ENCODE measurements around the gene SEC24D.

Gene SEC24D

DNA sequence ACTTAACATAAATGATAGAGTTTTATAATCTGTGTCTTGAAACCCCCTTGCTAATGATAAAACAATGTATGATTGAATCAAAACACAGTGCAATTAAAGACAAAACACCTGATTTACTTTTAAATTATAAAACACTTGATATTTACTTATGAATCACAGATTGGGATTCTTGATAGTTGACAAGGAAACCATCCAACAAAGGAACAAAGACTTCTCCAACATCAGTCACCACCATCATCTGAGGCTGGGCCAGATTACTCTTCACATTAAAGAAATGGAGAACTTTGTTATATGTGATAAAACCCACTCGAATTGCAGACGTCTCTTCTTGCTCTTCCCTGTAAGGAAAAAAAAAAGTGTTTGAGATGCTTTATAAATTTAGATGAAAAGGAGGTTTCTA is 83.4 kb downstream of the SEC24D start:
- DNase-seq (ENCODE audit: low read depth in 2 of 2): no peak

DNA sequence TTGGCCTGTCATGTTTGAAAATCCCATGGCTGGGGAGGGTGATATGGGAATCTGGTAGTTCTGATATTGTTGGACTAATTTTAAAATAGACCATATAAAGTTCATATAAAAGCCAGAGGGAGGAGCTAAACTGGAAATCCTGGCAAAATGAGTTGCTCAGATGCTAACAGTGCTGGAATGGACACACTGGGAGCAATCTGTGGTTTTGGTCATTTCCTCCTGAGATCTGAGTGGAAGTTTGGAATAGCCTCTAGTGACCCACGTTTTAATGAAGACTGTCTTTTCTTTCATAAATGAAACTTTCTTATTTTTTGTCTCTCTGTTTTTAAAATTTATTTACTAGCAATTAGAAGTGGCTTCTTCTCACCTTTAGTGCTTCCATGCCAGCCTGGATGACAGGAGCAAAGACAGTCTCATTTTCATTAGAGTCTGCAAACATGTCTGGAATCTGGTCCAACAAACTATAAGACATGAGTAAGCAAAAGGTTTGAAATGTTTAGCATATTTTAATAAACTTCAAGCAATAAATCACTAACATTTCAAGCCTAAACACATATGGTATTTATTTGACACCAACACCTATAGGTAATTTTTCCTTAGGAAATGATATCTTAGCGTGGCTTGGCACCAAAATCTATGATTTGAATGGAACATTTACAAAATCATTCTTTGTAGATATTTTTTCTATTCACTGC is 84.2 kb downstream of the SEC24D start:
- DNase-seq (ENCODE audit: low read depth in 2 of 2): no peak

DNA sequence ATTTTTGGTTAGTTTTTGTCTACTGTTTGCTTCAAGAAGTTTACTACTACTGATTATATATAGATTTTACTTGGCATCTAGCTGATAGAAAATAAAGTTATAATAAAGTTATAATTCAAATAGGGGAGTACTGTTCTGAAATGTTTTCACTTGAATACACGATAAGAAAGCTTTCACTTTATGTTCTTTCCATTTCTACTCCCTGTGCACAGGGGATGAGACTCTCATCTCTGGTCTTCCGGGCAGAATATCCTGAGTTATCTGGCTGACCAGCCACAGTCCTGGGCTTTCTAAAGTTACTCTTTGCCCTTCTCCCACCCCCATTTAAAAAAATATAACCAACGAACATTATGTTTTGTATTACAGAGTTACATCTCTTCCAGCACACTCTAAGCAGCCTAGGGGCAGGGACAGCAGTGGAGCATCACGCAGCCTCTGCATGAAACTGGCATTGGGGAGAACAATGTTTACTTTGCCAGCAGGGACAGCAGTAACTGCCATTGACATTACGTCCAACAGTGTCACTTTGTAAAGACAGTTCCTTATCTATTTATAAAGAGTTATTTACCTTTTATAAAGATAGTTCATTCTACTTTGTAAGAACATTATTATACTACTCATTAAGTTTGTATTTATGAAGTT is 86.5 kb downstream of the SEC24D start:
- no peak for DNase-seq (ENCODE audit: low read depth in 2 of 2)

DNA sequence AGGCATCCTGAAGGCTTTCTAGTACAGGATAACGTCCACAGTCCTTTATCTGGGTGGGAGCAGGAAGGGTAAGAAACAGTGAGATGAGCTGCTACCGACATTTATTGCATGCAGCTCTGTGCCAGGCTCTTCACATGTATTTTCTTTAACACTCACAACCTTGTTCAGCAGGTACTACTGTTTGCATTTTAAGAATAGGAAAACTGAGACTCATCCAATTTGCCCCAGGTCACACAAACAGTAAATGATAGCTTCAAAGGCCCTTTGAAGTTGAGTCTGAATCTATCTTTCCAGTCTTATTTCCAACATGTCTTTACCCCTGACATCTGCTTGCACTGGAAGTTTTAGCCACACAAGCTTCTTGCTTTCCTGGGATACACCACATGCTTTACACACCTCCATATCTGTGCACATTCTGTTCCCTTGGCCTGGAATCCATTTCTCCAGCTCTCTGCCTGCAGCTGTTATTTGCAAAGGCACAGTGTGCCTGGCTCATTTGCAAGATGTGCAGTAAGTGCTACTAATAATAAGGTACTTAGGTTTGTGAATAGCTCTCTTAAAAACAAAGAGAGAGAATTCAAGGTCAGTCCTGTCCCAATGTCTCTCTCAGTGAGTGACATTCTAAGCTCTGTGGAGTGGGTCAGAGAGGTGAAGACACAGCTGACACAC is 89.5 kb downstream of the SEC24D start:
- no peak for DNase-seq (ENCODE audit: low read depth in 2 of 2)

DNA sequence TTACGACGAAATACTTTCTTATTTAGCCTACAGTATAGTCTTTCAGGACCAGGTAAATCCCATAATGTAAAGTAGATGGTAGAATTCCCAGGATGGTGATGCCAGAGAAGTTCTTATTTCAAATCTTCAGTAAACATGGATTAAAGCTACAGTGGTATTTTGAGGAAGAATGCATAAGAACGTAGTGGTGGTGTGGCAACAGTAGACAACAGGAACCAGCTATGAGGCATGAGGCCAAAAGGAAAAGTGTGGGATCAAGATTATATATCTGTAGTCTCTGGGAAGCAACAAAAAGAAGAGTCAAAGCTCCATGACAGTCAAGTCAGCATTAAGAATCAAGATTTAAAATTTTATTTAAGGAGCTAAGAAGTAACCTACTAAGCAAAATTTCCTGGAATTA is 90.6 kb downstream of the SEC24D start:
- no peak for DNase-seq (ENCODE audit: low read depth in 2 of 2)

DNA sequence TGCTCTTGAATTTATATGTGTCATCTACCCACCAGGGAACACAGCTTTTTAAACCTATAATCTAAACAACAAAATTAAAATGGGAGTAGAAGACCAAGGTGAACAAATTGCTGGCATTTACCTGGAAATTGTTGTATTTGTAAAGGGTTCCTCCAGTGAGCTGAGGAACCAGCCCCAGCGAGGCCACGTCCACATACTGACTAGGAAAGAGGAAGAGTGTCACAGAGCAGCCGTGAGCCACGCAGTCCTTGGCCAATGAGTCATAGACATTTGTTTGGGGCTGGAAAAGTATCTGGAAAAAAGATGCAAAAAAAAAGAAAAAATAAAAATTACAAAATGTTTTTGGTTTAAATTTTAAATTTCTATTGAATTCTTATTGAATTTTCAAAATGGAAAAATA is 92.1 kb downstream of the SEC24D start:
- DNase-seq (ENCODE audit: low read depth in 2 of 2): no peak

DNA sequence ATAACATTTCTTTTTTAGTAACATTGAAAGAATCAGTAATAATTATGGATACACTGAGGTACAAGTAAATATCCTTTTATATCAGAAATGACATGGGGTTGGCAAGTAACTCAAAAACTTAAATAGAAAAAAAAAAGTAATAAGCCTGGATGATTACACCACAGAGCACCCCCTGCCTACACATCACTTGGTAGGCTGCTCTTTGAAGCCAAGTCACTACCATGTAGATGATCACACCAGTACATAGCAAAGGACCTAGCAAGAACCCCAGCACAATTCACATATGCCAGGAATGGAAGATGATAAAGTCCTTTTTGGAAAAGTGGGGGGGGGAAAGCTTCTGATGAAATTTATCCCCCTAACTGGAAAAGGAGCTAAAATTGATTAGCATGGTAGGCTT is 93.9 kb downstream of the SEC24D start:
- DNase-seq (ENCODE audit: low read depth in 2 of 2): no peak

DNA sequence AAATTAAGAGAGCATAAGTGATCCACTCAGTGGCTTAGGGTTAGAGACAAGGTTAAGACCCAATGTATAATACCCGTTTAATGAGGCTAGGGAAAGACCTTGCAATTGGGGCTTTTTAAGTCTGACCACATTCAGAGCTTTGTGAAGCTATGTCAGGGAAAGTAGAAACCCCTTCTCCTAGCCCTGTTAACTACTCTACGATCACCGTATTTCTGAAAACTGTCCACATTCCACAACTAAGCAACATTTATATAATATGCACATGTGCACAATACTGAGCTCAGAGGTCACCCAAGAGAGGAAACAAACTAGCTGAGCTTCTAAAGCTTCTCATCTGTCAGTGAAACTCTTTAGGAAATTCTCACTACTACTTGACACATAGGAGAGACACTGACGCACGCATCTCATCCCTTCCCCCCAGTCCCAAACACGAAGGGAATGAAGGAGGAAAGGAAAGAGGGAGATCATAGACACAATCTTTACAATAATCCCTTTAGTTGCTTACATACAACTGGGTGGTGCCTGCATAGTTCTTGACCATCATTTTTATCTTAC is 94.5 kb downstream of the SEC24D start:
- DNase-seq (ENCODE audit: low read depth in 2 of 2): no peak

DNA sequence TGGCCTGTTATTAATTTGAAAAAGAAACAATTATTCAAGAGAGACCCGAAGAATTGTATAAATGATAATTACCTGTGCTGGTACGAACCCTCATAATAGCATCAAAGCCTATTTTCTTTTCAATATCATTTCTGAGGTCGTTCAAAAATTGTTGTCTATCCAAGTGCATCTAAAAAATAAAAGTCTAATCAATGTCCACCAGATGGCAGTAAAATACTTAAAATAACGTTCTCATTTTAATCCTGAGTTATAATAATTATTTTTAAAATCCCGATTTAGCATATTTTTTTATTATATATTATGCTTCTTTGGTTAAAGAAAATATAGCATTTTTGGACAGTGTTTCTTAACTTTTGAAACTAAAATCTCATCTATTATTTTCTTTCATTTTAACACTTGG is 95.1 kb downstream of the SEC24D start:
- no peak for DNase-seq (ENCODE audit: low read depth in 2 of 2)

DNA sequence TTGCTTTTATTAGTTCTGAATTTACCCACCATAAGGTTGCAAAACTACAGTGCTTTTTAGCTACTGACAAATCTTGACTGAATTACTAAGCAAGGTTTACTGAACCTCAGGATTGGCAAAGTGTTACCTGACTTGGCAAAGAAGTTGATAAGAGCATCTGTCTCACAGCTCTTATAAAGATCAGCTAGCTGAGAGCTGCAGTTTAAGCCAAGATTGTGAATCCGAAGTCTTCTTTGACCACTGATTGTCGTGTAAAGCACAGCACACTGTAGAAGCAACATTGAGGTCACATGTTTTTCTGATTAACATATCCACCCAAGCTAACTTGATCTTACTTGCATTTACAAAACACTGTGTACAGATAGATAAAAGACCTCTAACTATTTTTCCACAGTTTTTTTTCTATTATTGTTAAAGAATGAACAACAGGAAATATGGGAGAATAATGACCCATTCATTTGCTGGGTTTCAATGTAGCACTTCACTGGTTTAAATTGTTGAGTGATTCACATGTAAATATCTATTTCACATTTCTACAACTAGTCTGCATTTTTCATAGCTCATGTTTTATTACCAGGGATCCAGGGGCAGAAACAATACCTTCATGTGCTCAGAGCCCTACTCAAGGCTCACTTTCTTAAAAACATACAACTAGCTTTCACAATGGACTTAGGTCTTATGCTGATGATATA is 96.8 kb downstream of the SEC24D start:
- no peak for DNase-seq (ENCODE audit: low read depth in 2 of 2)

DNA sequence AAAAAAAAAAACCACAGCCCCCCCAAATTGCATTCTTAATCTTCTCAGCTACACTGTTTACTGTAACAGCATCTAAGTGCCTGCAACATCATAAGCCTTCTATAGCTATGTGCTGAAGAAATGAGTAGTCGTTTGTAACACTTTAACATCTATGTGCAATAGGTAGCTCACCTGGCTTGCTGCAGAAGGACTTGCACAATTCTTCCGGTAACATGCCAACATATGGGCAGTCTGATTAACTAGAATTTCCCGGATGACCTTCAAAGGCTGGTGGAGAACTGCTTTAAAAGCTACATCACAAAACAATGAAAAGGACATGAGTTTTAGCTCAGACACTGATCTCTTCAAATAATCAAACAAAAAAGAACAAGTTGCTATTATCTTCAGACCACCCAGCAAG is 97.8 kb downstream of the SEC24D start:
- DNase-seq (ENCODE audit: low read depth in 2 of 2): no peak

DNA sequence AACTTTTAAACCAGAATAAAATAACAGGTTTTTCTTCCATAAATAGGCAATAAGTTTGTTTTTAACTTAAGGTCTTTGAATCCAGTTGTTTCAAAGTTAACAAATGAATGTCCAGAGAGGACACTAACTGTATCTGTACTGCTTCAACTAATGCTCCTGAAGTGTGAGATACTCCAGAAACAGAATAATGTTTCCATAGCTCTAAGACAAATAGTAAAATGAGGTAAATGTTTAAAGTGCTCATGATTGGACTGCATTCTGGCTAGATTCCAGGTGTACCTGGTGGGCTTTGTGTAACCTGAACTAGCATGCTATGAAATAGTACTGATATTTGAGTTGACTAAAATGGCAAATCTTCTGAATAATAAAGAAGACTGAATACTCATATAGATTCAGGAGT is 99.0 kb downstream of the SEC24D start:
- no peak for DNase-seq (ENCODE audit: low read depth in 2 of 2)

DNA sequence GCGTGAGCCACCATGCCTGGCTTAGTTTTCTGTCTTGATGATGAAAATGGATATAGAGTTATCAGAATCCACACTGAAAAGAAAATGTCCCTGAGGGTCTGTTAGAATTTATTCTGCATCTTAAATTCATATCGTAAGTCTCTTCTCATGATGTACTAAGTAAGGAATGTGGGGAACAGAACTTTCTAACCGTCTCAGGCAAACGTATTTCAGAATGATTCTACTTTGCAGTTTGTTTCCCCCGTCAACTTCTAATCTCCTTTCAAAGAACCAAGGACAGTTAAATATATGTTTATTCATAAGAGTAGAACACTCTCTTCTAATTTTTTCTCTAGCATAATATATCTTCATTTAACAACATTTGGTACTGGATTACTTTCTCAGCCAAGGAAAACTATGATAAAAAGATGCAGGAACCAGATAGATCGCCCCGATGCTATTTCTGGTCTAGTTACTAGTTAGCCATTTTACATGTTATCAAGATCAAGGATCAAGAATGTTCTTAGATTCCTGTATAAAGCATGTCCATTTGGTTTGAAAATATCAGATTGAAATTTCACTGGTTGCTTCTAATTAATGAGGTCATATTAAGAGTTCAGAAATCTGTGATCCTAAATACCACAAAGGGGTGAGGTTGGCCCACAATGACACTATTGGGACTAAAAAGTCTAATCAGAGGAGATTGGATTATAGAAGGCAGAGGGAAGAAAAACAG is 101.3 kb downstream of the SEC24D start:
- no peak for DNase-seq (ENCODE audit: low read depth in 2 of 2)

DNA sequence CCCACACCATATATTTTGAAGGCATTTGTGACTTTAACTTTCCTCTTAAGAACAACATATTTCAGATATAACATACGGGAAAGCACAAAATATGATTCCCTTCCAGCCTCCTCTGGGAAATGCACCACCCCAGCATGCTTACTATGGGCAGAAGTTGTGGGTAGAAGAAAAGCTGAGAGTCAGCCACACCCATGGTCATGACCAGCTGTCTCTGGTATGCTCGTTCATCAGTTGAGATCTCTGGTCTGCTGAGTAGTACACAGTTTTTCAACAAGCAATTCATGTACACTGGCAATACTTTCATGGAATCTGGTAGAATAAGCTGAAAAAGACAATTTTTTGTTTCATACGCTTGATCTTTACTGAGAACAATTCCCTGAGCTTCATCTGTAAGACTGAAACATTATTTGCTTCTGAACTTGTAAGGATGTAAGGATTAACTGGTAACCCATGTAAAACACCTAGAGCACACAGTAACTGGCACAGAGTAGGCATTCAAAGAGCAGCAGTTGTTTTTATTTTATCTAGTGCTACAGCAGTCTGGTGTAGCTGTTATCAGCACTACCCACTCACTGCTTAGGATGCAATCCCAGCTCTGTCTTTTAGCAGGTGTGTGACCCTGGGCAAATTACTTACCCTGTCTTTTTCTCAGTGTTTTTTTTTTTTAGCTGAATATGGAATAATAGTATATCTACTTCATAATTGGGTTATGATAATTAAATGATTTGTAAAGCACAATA is 103.2 kb downstream of the SEC24D start:
- DNase-seq (ENCODE audit: low read depth in 2 of 2): no peak

DNA sequence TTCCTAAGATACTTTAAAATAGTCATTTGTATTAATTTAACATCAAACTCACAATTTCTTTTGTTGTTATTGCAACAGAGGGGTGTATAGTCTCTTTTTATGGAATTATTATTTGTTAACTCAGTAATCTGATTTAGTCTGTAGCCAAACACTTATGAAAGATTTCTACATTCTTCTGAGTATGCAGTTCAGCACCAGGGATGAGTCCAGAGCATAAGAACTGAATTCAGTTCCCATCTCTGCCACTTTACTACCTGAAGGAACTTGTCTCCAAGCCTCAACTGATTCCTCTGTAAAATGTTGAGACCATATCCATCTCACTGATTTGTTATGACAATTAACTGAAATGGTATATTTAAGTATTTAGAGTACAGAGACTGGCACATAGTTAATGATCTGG is 105.2 kb downstream of the SEC24D start:
- DNase-seq (ENCODE audit: low read depth in 2 of 2): no peak

DNA sequence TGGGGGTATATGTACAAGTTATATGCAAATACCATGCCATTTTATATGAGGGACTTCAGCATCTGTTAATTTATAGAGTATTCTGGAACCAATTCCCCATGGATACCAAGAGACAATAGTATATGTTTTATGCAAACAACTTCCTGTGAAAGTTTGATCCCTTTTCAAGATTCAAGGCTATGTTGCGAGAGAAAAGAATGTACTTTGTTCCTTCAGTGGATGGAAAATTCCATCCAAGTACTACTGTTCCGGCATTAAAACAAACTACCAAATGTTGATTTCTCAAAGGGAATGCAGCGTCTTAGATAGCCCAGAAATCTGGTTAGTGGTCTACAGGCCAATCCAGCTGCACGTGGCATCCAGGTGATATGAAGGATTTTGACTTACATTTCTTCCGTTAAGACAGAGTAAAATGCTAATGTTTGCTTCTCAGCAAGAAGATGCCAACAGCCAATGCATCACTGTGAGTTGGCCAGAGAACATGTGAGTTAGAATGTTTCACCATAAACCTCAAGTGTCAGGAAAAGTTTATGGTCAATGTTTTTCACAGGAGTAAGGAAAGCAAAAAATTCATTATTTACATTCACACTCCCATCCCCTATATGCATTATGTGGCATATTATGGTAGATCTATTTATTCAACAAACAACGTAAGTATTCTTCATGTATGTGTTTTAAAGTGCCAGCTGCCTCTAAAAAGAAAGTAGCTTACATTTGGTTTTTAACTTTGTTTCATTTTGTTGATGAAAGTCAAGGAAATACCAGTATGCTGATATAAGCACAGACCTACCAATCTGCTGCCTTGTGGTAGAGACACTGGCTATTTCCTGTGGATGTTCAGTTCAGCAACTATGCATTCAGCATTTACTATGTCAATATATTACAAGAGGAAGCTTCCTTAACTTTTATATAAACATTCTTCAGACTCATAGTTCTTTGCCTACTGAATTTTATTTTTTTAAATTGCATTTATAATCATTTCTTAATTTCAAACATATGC is 106.3 kb downstream of the SEC24D start:
- DNase-seq (ENCODE audit: low read depth in 2 of 2): no peak

DNA sequence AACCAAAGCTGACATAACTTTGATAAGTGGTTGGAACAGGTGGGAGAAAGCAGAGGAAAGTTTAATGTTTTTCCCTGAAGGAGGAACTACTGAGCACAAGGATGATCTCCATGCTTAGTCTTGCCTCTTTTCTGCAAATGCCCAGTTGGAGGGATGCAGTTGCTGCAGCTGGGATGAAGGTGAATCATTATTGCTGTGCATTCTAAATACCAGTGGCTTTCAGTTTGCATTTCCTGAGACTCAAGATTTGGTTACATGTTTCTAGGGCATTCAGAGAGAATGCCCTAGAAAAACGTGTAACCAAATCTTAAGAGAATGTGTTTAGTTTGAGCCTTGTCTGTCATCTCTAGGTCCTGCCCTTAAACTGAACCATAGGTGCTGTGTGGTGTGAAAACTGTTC is 108.6 kb downstream of the SEC24D start:
- DNase-seq (ENCODE audit: low read depth in 2 of 2): no peak

DNA sequence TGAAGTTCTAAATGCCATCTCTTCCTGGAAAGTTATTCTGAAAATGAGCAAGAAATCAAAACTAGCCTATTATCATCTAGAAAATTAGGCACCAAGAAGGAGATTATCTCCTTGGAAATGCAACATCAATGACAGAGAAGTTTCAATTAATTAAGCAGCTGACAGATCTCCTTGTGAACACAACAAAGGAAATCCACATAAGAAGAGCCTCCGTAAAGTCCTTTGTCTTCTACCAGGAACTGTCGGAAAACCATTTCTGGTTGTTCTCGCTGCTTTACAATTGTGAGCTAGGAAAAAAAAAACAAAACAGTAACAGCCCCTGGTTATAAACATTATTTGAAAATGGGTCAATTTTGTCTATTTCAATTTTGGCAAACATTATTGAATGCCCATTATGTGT is 112.6 kb downstream of the SEC24D start:
- no peak for DNase-seq (ENCODE audit: low read depth in 2 of 2)

DNA sequence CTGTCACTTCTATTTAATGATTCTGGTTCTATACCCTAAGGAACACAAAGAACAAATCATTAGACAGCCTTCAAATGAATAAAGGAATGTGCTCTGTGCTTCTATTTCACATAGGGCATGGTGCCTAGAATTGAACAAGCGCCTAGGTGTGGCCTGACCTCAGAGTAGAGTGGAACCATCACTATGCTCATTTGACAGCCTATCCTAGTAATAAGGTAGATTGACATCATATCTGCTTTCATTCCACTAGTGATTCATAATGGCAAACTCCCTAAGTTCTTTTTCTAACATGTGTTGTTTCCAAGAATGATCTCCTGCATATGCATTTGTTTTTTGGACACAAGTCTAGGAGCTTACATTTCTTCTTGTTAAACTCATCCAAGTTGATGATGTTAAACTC is 114.2 kb downstream of the SEC24D start:
- no peak for DNase-seq (ENCODE audit: low read depth in 2 of 2)
